ENCODE data around the gene TMEM129.

TMEM129 gene

GRCh38 chr4:1763070-1763549 is 42.0 kb upstream of the TMEM129 start:
- no peak overlapping the region for H3K27ac Mint-ChIP-seq
- H3K27me3 Mint-ChIP-seq = peaks cover 14 to 40% of the 10 kb centered on the region in 2 donors
- peaks cover 3 to 5% of the 10 kb centered on the region in 2 donors for H3K4me1 Mint-ChIP-seq (ENCODE audit: low read depth in 2 of 2)
- H3K4me3 Mint-ChIP-seq = no peak overlapping the region
- no peaks in the 10 kb centered on the region for H3K36me3 Mint-ChIP-seq (ENCODE audit: insufficient read depth)
- no peaks in the 10 kb centered on the region for H3K9me3 Mint-ChIP-seq
- no peak for ATAC-seq (replicated peaks)
- no peak for DNase-seq

- H3K27me3 Mint-ChIP-seq = peaks cover 12 to 36% of the 10 kb centered on the region in 2 donors
- peaks cover 0 to 3% of the 10 kb centered on the region in 2 donors for H3K4me1 Mint-ChIP-seq (ENCODE audit: low read depth in 2 of 2)
- DNase-seq (no peak), ATAC-seq (replicated peaks) (no peak)
- H3K36me3 Mint-ChIP-seq (ENCODE audit: insufficient read depth) = no peaks in the 10 kb centered on the region
- H3K27ac Mint-ChIP-seq = no peak overlapping the region
- H3K4me3 Mint-ChIP-seq = no peak overlapping the region
- no peaks in the 10 kb centered on the region for H3K9me3 Mint-ChIP-seq
Measured at GRCh38 chr4:1762264-1763010, 41.3 kb upstream of the TMEM129 start.

GRCh38 chr4:1761130-1761689 is 40.1 kb upstream of the TMEM129 start:
- no peaks in the 10 kb centered on the region for H3K36me3 Mint-ChIP-seq (ENCODE audit: insufficient read depth)
- peaks cover 0 to 3% of the 10 kb centered on the region in 2 donors for H3K4me1 Mint-ChIP-seq (ENCODE audit: low read depth in 2 of 2)
- no peak overlapping the region for H3K27ac Mint-ChIP-seq
- H3K27me3 Mint-ChIP-seq = peaks cover 12 to 36% of the 10 kb centered on the region in 2 donors
- ATAC-seq (replicated peaks) (no peak), DNase-seq (no peak)
- no peak overlapping the region for H3K4me3 Mint-ChIP-seq
- no peaks in the 10 kb centered on the region for H3K9me3 Mint-ChIP-seq

GRCh38 chr4:1760521-1761071 is 39.5 kb upstream of the TMEM129 start:
- H3K27me3 Mint-ChIP-seq = peaks cover 9 to 31% of the 10 kb centered on the region in 2 donors
- ATAC-seq (replicated peaks) = no peak
- no peaks in the 10 kb centered on the region for H3K36me3 Mint-ChIP-seq (ENCODE audit: insufficient read depth)
- peaks cover 0 to 3% of the 10 kb centered on the region in 2 donors for H3K4me1 Mint-ChIP-seq (ENCODE audit: low read depth in 2 of 2)
- H3K27ac Mint-ChIP-seq = no peak overlapping the region
- no peaks in the 10 kb centered on the region for H3K9me3 Mint-ChIP-seq
- H3K4me3 Mint-ChIP-seq = no peak overlapping the region
- DNase-seq = no peak

- no peak for ATAC-seq (replicated peaks)
- Mint-ChIP-seq H3K4me3 (no peak overlapping the region), H3K27me3 (peaks cover 1 to 23% of the 10 kb centered on the region in 2 donors), H3K4me1 (ENCODE audit: low read depth in 2 of 2) (peaks cover 0 to 3% of the 10 kb centered on the region in 2 donors), H3K9me3 (no peaks in the 10 kb centered on the region), H3K36me3 (ENCODE audit: insufficient read depth) (no peaks in the 10 kb centered on the region), H3K27ac (no peak overlapping the region)
- DNase-seq = no peak
Measured at GRCh38 chr4:1759818-1760223, 38.7 kb upstream of the TMEM129 start.

GRCh38 chr4:1759170-1759817 is 38.2 kb upstream of the TMEM129 start:
- H3K36me3 Mint-ChIP-seq (ENCODE audit: insufficient read depth) = no peaks in the 10 kb centered on the region
- no peak overlapping the region for H3K4me3 Mint-ChIP-seq
- DNase-seq = no peak
- H3K27me3 Mint-ChIP-seq = peaks cover 0 to 18% of the 10 kb centered on the region in 2 donors
- peaks cover 0 to 3% of the 10 kb centered on the region in 2 donors for H3K4me1 Mint-ChIP-seq (ENCODE audit: low read depth in 2 of 2)
- H3K27ac Mint-ChIP-seq = no peak overlapping the region
- H3K9me3 Mint-ChIP-seq = no peaks in the 10 kb centered on the region
- ATAC-seq (replicated peaks) = no peak

- peaks cover 0 to 3% of the 10 kb centered on the region in 2 donors for H3K4me1 Mint-ChIP-seq (ENCODE audit: low read depth in 2 of 2)
- ATAC-seq (replicated peaks) (no peak), DNase-seq (no peak)
- H3K4me3 Mint-ChIP-seq = no peak overlapping the region
- no peak overlapping the region for H3K27ac Mint-ChIP-seq
- H3K9me3 Mint-ChIP-seq = no peaks in the 10 kb centered on the region
- no peaks in the 10 kb centered on the region for H3K36me3 Mint-ChIP-seq (ENCODE audit: insufficient read depth)
- H3K27me3 Mint-ChIP-seq = peaks cover 0 to 10% of the 10 kb centered on the region in 2 donors
Measured at GRCh38 chr4:1758306-1759121, 37.4 kb upstream of the TMEM129 start.

GRCh38 chr4:1757836-1758235 is 36.7 kb upstream of the TMEM129 start:
- no peak for ATAC-seq (replicated peaks)
- no peak overlapping the region for H3K4me3 Mint-ChIP-seq
- no peak for DNase-seq
- no peaks in the 10 kb centered on the region for H3K9me3 Mint-ChIP-seq
- no peaks in the 10 kb centered on the region for H3K36me3 Mint-ChIP-seq (ENCODE audit: insufficient read depth)
- peaks cover 0 to 3% of the 10 kb centered on the region in 2 donors for H3K4me1 Mint-ChIP-seq (ENCODE audit: low read depth in 2 of 2)
- peaks cover 0 to 8% of the 10 kb centered on the region in 2 donors for H3K27me3 Mint-ChIP-seq
- no peak overlapping the region for H3K27ac Mint-ChIP-seq

GRCh38 chr4:1756893-1757779 is 36.0 kb upstream of the TMEM129 start:
- Mint-ChIP-seq H3K27ac (no peak overlapping the region), H3K4me3 (no peak overlapping the region), H3K4me1 (ENCODE audit: low read depth in 2 of 2) (peaks cover 0 to 1% of the 10 kb centered on the region in 2 donors), H3K36me3 (ENCODE audit: insufficient read depth) (no peaks in the 10 kb centered on the region), H3K9me3 (no peaks in the 10 kb centered on the region), H3K27me3 (peaks cover 0 to 1% of the 10 kb centered on the region in 2 donors)
- ATAC-seq (replicated peaks) (no peak), DNase-seq (no peak)

GRCh38 chr4:1756079-1756478 is 35.0 kb upstream of the TMEM129 start:
- no peak for DNase-seq
- H3K9me3 Mint-ChIP-seq = no peaks in the 10 kb centered on the region
- no peak overlapping the region for H3K4me3 Mint-ChIP-seq
- H3K27me3 Mint-ChIP-seq = no peaks in the 10 kb centered on the region
- H3K4me1 Mint-ChIP-seq (ENCODE audit: low read depth in 2 of 2) = peaks cover 0 to 1% of the 10 kb centered on the region in 2 donors
- H3K36me3 Mint-ChIP-seq (ENCODE audit: insufficient read depth) = no peaks in the 10 kb centered on the region
- no peak for ATAC-seq (replicated peaks)
- H3K27ac Mint-ChIP-seq = no peak overlapping the region

GRCh38 chr4:1755297-1755696 is 34.2 kb upstream of the TMEM129 start:
- ATAC-seq (replicated peaks) (no peak), DNase-seq (no peak)
- Mint-ChIP-seq H3K4me1 (ENCODE audit: low read depth in 2 of 2) (peaks cover 0 to 3% of the 10 kb centered on the region in 2 donors), H3K9me3 (no peaks in the 10 kb centered on the region), H3K27me3 (peaks cover 0 to 6% of the 10 kb centered on the region in 2 donors), H3K4me3 (no peak overlapping the region), H3K36me3 (ENCODE audit: insufficient read depth) (no peaks in the 10 kb centered on the region), H3K27ac (no peak overlapping the region)

GRCh38 chr4:1754336-1754735 is 33.2 kb upstream of the TMEM129 start:
- Mint-ChIP-seq H3K27me3 (peaks cover 0 to 11% of the 10 kb centered on the region in 2 donors), H3K36me3 (ENCODE audit: insufficient read depth) (no peaks in the 10 kb centered on the region), H3K9me3 (no peaks in the 10 kb centered on the region), H3K4me1 (ENCODE audit: low read depth in 2 of 2) (peaks cover 0 to 2% of the 10 kb centered on the region in 2 donors), H3K27ac (no peak overlapping the region), H3K4me3 (no peak overlapping the region)
- DNase-seq (no peak), ATAC-seq (replicated peaks) (no peak)
